Measurements from ENCODE around the gene FBXO24. TPM values are rescaled to one million over a fixed set of nuclear protein-coding genes. Genes with fewer than 3 reads are reported as not detected.

FBXO24 gene
- total and polyA plus RNA-seq, 2 experiments from 2014 or later = 1.1 to 1.6 TPM

DNA sequence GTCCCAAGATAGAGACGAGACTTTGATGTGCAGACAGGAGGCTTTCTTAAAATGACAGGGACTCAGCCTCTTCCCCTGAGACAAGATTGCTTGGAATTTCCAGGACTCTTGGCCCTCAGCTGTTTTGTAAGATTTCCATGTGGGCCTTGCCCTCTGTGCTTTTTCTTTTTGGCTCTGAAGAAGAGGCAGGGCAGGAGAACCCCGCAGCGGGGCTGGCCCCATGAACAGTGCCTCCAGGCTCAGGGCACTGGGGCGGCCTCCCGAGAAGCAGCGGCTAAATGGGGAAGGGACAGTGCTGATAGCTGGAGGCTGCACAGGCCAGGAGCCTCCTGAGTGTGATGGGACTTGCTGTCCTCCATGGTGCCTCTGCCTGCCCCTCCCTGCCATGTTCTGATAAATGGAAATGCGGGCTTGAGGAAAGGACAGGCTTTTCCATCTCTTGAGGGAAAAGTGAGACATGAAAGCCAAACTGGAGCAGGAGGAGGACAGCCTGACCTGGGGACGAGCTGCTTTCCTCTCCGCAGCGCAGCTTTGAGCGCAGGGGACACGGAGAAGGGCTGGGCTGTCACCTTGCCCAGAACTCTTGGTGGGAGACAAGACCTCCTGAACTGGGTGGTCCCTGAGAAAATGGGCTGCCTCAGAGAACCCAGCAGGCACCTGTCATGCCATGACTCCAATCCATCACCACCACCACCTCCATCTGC lies 24.5 kb upstream of the FBXO24 start:
- H3K4me2 ChIP-seq = no peak overlapping the region
- no peaks in the 10 kb centered on the region for H3K36me3 ChIP-seq (replicated peaks; ENCODE audit: insufficient read depth, low read depth)
- no peaks in the 10 kb centered on the region for H3K27me3 ChIP-seq
- no peaks in the 10 kb centered on the region for H3K9me2 ChIP-seq (replicated peaks; ENCODE audit: insufficient read depth)
- H2AFZ ChIP-seq = no peak overlapping the region
- H3K27ac ChIP-seq = no peak overlapping the region
- no peak overlapping the region for H3K4me3 ChIP-seq
- DNase-seq (ENCODE audit: low spot score) = no peak
- no peaks in the 10 kb centered on the region for H3K79me2 ChIP-seq
- WGBS (ENCODE audit: low lambda C conversion rate, missing lambda C conversion rate) = 99% methylated on average over 12 of the region's 12 CpGs
- H3K4me1 ChIP-seq (ENCODE audit: insufficient read depth) = peaks cover 2% of the 10 kb centered on the region
- no peak for TF ChIP-seq EZH2phosphoT487 (IDR thresholded peaks at IDR 0.05; ENCODE audit: low read depth, severe bottlenecking, unreplicated experiment)
- TF ChIP-seq, protein P1, sequence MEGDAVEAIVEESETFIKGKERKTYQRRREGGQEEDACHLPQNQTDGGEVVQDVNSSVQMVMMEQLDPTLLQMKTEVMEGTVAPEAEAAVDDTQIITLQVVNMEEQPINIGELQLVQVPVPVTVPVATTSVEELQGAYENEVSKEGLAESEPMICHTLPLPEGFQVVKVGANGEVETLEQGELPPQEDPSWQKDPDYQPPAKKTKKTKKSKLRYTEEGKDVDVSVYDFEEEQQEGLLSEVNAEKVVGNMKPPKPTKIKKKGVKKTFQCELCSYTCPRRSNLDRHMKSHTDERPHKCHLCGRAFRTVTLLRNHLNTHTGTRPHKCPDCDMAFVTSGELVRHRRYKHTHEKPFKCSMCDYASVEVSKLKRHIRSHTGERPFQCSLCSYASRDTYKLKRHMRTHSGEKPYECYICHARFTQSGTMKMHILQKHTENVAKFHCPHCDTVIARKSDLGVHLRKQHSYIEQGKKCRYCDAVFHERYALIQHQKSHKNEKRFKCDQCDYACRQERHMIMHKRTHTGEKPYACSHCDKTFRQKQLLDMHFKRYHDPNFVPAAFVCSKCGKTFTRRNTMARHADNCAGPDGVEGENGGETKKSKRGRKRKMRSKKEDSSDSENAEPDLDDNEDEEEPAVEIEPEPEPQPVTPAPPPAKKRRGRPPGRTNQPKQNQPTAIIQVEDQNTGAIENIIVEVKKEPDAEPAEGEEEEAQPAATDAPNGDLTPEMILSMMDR (IDR thresholded peaks at IDR 0.05; ENCODE audit: poor library complexity) = no peak
- TF ChIP-seq EZH2 (IDR thresholded peaks at IDR 0.05; ENCODE audit: borderline replicate concordance) = no peak
- H3K9me3 ChIP-seq (ENCODE audit: low read depth) = no peaks in the 10 kb centered on the region
- no peaks in the 10 kb centered on the region for H4K20me1 ChIP-seq (ENCODE audit: insufficient read depth, poor library complexity, severe bottlenecking)

DNA sequence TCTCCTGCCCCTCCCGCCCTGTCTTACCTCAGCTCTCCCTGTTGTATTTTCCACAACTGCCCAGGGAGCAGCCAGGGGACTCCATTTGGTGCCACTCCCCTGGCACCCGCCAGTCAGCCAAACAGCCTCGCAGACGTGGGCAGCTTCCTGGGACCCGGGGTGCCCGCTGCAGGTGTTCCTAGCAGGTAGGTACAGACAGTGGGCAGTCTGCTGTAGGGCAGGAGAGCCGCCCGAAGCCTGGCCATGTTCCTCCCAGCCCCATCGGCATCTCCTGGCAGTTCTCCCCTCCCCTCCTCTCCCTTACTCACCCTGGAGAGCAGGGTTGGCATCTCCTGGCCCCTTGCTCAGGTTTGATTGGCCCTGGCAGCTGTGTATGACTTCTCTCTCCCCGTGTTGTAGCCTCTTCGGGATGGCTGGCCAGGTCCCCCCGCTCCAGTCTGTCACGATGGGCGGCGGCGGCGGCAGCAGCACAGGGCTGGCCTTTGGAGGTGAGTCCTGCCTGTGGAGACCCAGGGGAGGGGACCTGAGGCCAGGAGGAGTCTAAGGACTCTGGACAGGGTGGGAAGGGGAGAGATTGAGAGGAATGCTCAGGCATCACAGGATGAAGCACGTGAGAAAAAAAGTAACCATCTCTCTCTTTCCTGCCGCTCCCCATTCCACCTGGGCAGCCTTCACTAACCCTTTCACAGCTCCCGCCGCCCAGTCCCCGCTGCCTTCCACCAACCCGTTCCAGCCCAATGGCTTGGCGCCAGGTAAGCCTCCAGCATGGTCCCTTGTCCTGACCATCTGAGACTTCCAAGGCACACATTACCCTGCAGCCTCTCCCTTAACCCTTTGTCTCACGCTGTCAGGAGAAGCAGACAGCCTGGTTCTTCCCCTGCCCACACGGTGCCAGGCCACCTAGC lies 23.7 kb upstream of the FBXO24 start:
- WGBS (ENCODE audit: low lambda C conversion rate, missing lambda C conversion rate) = 95% methylated on average over 26 of the region's 26 CpGs
- no peaks in the 10 kb centered on the region for H3K27me3 ChIP-seq
- no peak for TF ChIP-seq EZH2phosphoT487 (IDR thresholded peaks at IDR 0.05; ENCODE audit: low read depth, severe bottlenecking, unreplicated experiment)
- TF ChIP-seq, protein P1 (IDR thresholded peaks at IDR 0.05; ENCODE audit: poor library complexity) = no peak
- TF ChIP-seq EZH2 (IDR thresholded peaks at IDR 0.05; ENCODE audit: borderline replicate concordance) = no peak
- no peaks in the 10 kb centered on the region for H3K9me2 ChIP-seq (replicated peaks; ENCODE audit: insufficient read depth)
- H3K4me1 ChIP-seq (ENCODE audit: insufficient read depth) = peaks cover 5% of the 10 kb centered on the region
- DNase-seq (ENCODE audit: low spot score) = no peak
- H3K79me2 ChIP-seq = no peaks in the 10 kb centered on the region
- no peaks in the 10 kb centered on the region for H3K36me3 ChIP-seq (replicated peaks; ENCODE audit: insufficient read depth, low read depth)
- H3K4me3 ChIP-seq = no peak overlapping the region
- H3K9me3 ChIP-seq (ENCODE audit: low read depth) = no peaks in the 10 kb centered on the region
- no peak overlapping the region for H3K27ac ChIP-seq
- H2AFZ ChIP-seq = no peak overlapping the region
- H4K20me1 ChIP-seq (ENCODE audit: insufficient read depth, poor library complexity, severe bottlenecking) = no peaks in the 10 kb centered on the region
- no peak overlapping the region for H3K4me2 ChIP-seq

DNA sequence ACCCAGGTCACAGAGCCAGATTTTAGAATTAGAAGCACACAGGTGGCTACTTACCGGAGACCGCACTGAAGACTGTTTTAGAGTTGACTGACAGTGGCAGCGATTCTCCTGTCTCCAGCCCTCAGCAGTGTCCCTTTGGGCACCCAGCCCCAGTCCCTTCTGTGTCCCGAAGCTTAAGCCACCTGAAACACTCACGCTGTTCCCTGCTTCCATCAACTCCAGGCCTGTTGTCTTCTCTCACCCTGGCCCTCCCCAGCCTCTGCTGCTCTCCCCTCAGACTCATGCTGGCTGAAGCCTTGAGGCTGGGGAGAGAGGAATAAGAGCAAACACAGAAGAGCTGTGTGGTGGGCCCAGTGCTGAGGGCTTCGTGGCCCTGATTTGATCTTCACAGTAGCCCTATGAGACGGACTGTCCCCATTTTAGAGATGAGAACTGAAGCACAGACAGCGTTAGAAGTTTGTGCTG lies 23.0 kb upstream of the FBXO24 start:
- Histone ChIP-seq H3K27ac (no peak overlapping the region), H4K20me1 (ENCODE audit: insufficient read depth, poor library complexity, severe bottlenecking) (no peaks in the 10 kb centered on the region), H3K9me2 (replicated peaks; ENCODE audit: insufficient read depth) (no peaks in the 10 kb centered on the region), H3K4me3 (no peak overlapping the region), H3K27me3 (no peaks in the 10 kb centered on the region), H3K4me2 (no peak overlapping the region), H2AFZ (no peak overlapping the region), H3K9me3 (ENCODE audit: low read depth) (no peaks in the 10 kb centered on the region), H3K4me1 (ENCODE audit: insufficient read depth) (peaks cover 7% of the 10 kb centered on the region), H3K36me3 (replicated peaks; ENCODE audit: insufficient read depth, low read depth) (no peaks in the 10 kb centered on the region), H3K79me2 (no peaks in the 10 kb centered on the region)
- no peak for DNase-seq (ENCODE audit: low spot score)
- TF ChIP-seq, protein P1 (IDR thresholded peaks at IDR 0.05; ENCODE audit: poor library complexity) = no peak
- TF ChIP-seq EZH2 (IDR thresholded peaks at IDR 0.05; ENCODE audit: borderline replicate concordance) = no peak
- no peak for TF ChIP-seq EZH2phosphoT487 (IDR thresholded peaks at IDR 0.05; ENCODE audit: low read depth, severe bottlenecking, unreplicated experiment)
- WGBS (ENCODE audit: low lambda C conversion rate, missing lambda C conversion rate) = 96% methylated on average over 8 of the region's 8 CpGs

Measured in hepatocyte (in vitro differentiated cells).